Measurements from ENCODE around the gene RAB24.
"Not testable (repeated sequence)": the region's sequence is repeated elsewhere in the genome, so short reads cannot be mapped to it uniquely, and the experiment has no call there.

RAB24 gene

GRCh38 chr5:177290816-177291596 is 12.5 kb downstream of the RAB24 start:
- DNase-seq: no peak

GRCh38 chr5:177288191-177288590 is 15.3 kb downstream of the RAB24 start:
- no peak for DNase-seq

GRCh38 chr5:177276886-177277285 is 26.6 kb downstream of the RAB24 start:
- DNase-seq: no peak

GRCh38 chr5:177275883-177276282 is 27.6 kb downstream of the RAB24 start:
- DNase-seq: no peak

GRCh38 chr5:177271113-177271512 is 32.4 kb downstream of the RAB24 start:
- DNase-seq: no peak

GRCh38 chr5:177270653-177271052 is 32.9 kb downstream of the RAB24 start:
- no peak for DNase-seq

GRCh38 chr5:177269976-177270375 is 33.5 kb downstream of the RAB24 start:
- no peak for DNase-seq

- DNase-seq: no peak
Observed at GRCh38 chr5:177269232-177269895, 34.2 kb downstream of the RAB24 start.

- DNase-seq: no peak
Observed at GRCh38 chr5:177265395-177265794, 38.1 kb downstream of the RAB24 start.

- no peak for DNase-seq
Observed at GRCh38 chr5:177264178-177264577, 39.3 kb downstream of the RAB24 start.

GRCh38 chr5:177261510-177261909 is 42.0 kb downstream of the RAB24 start:
- DNase-seq: no peak

GRCh38 chr5:177260961-177261360 is 42.6 kb downstream of the RAB24 start:
- DNase-seq: no peak

GRCh38 chr5:177258711-177259110 is 44.8 kb downstream of the RAB24 start:
- DNase-seq: not testable (repeated sequence)

- DNase-seq: no peak
Observed at GRCh38 chr5:177256296-177256695, 47.2 kb downstream of the RAB24 start.

GRCh38 chr5:177253252-177253651 is 50.3 kb downstream of the RAB24 start:
- no peak for DNase-seq
